Measurements from ENCODE around the gene AVPI1.

Gene AVPI1, protein sequence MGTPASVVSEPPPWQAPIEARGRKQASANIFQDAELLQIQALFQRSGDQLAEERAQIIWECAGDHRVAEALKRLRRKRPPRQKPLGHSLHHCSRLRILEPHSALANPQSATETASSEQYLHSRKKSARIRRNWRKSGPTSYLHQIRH

GRCh38 chr10:97686962-97687784 is at the start of gene AVPI1:
AVPI1 (minus strand) TSS chr10:97687241; CDS start chr10:97679905, 7,336 bp downstream.
- H3K4me3 Mint-ChIP-seq = peak within 1 kb of the TSS; percentile 82
- no peaks in the 10 kb centered on the region for H3K27me3 Mint-ChIP-seq
- peaks cover 23% of the 10 kb centered on the region for H3K4me1 Mint-ChIP-seq (ENCODE audit: low read depth)
- no peaks in the 10 kb centered on the region for H3K36me3 Mint-ChIP-seq
- H3K27ac Mint-ChIP-seq = peak within 1 kb of the TSS; percentile 58
- no peaks in the 10 kb centered on the region for H3K9me3 Mint-ChIP-seq (ENCODE audit: low read depth)

GRCh38 chr10:97736403-97736901 is 49.4 kb upstream of the AVPI1 start:
- Mint-ChIP-seq H3K9me3 (ENCODE audit: low read depth) (no peaks in the 10 kb centered on the region), H3K4me1 (ENCODE audit: low read depth) (peaks cover 44% of the 10 kb centered on the region), H3K4me3 (peak overlapping the region; percentile 97), H3K36me3 (peaks cover 11% of the 10 kb centered on the region), H3K27ac (peak overlapping the region; percentile 95), H3K27me3 (peaks cover 2% of the 10 kb centered on the region)

DNA sequence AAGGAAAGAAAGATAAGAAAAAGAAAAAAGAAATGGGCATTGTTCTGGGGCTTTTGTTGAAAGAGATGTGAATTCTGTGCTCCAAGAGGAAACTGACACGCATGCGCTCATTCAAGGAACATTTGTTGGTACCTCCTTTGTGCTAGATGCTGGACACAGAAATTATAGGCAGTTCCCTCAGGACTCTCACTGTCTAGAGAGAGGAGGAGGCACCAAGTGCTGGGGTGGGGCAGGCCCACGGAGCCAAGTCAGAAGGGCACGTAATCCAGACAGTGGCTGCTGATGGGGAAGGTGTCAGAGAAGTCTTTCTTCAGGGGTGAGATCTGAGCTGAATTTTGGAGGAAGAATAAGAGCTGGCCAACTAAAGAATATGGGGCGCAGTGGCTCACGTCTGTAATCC is 47.0 kb upstream of the AVPI1 start:
- Mint-ChIP-seq H3K4me3 (no peak overlapping the region), H3K27ac (no peak overlapping the region)

DNA sequence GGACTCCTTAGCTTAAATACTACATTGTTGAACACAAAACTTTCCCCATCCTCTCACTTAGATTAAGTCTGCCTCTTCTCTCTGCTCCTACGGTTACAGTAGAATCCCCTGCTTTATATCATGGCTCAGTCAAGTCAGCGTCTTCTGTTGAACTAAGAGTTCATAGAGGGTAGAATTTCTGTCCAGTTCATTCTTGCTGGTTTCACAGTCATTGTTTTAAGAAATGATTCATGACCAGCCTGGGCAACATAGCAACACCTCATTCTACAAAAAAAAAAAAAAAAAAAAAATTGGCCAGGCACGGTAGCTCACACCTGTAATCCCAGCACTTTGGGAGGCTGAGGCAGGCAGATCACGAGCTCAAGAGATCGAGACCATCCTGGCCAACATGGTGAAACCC is 46.2 kb upstream of the AVPI1 start:
- peaks cover 5% of the 10 kb centered on the region for H3K27me3 Mint-ChIP-seq
- no peak overlapping the region for H3K27ac Mint-ChIP-seq
- H3K9me3 Mint-ChIP-seq (ENCODE audit: low read depth) = no peaks in the 10 kb centered on the region
- H3K4me1 Mint-ChIP-seq (ENCODE audit: low read depth) = peaks cover 18% of the 10 kb centered on the region
- H3K4me3 Mint-ChIP-seq = no peak overlapping the region
- peaks cover 5% of the 10 kb centered on the region for H3K36me3 Mint-ChIP-seq

More for the DNA sequence above, 47.0 kb upstream of the AVPI1 start:
- Mint-ChIP-seq H3K36me3 (peaks cover 5% of the 10 kb centered on the region), H3K4me1 (ENCODE audit: low read depth) (peaks cover 23% of the 10 kb centered on the region), H3K27me3 (peaks cover 4% of the 10 kb centered on the region), H3K9me3 (ENCODE audit: low read depth) (no peaks in the 10 kb centered on the region)

DNA sequence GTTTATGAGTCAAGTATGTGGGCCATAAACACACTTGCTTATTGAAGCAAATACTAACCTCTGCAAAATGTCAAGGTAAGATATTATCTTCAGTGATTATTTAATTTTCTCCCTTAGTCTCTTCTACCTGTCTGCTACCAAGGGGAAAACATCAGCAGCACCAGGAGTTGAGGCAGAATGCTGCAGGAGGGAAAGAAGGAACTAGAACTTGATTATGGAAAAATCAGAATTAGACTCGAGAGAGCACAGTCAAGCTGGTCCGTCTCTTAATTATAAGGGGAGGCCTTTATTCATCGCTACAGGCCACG is 45.0 kb upstream of the AVPI1 start:
- Mint-ChIP-seq H3K27ac (no peak overlapping the region), H3K27me3 (peaks cover 5% of the 10 kb centered on the region), H3K4me3 (no peak overlapping the region)

DNA sequence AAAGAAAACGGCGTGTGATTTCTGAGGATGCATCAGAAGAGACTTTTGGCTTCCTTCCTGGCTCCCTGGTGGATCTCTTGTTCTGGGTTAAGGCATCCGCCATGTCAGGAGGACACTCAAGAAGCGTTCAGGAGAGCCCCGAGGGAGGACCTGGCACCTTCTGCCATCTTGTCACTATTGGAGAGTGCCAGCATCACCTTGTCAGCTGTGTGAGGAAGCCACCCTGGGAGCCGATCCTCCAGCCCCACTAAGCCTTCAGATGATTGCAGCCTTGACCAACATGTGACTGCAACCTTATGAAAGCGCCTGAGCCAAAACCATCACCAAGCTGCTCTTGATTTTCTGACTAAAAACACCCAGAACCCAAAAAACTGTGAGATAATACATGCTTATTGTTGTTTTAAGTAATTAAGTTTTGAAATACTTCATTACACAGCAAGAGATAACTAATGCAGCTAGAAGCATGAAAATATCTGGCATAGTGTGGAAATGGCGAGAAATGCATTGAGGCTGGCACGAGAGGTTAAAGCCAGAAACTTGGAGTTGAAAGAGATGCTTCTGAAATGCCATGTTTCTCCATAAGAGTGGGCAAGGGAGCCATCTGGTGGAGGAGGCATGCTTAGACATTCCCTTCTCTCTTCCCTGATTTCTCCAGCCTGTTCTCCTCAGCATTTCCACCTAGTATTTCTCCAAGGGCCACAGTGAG is 44.5 kb upstream of the AVPI1 start:
- H3K36me3 Mint-ChIP-seq = no peaks in the 10 kb centered on the region
- peaks cover 5% of the 10 kb centered on the region for H3K27me3 Mint-ChIP-seq
- H3K9me3 Mint-ChIP-seq (ENCODE audit: low read depth) = no peaks in the 10 kb centered on the region
- peaks cover 5% of the 10 kb centered on the region for H3K4me1 Mint-ChIP-seq (ENCODE audit: low read depth)
- no peak overlapping the region for H3K27ac Mint-ChIP-seq
- H3K4me3 Mint-ChIP-seq = no peak overlapping the region

More for the DNA sequence above, 45.0 kb upstream of the AVPI1 start:
- no peaks in the 10 kb centered on the region for H3K36me3 Mint-ChIP-seq
- no peaks in the 10 kb centered on the region for H3K9me3 Mint-ChIP-seq (ENCODE audit: low read depth)
- H3K4me1 Mint-ChIP-seq (ENCODE audit: low read depth) = peaks cover 10% of the 10 kb centered on the region

GRCh38 chr10:97729014-97729413 is 42.0 kb upstream of the AVPI1 start:
- H3K27me3 Mint-ChIP-seq = peaks cover 6% of the 10 kb centered on the region
- no peaks in the 10 kb centered on the region for H3K4me1 Mint-ChIP-seq (ENCODE audit: low read depth)
- no peaks in the 10 kb centered on the region for H3K9me3 Mint-ChIP-seq (ENCODE audit: low read depth)
- no peak overlapping the region for H3K27ac Mint-ChIP-seq
- H3K4me3 Mint-ChIP-seq = no peak overlapping the region
- no peaks in the 10 kb centered on the region for H3K36me3 Mint-ChIP-seq

DNA sequence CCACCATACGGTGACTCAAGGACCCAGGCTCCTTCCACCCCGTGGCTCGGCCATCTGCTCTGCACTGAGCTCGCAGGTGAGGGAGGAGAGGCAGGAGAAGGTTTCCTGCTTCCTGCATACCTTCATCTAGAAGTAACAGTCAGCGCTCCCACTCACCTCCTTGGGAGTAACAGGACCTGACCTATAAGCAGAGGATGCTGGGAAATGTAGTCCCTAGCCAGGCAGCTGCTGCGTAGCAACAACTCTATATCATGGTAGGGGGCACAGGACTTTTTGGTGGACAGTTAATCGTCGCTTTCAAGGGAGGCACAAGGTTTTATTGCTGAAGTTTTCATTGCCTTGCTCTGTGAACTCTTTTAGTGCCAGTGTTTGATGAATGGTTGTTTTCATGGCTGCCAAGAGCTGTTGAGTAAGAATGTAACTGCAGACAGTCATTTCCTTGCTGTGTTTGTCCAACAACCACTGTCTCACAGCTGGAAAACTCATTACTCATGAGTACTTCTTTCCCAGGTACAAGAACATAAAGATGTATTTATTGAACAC is 39.7 kb upstream of the AVPI1 start:
- no peak overlapping the region for H3K4me3 Mint-ChIP-seq
- H3K4me1 Mint-ChIP-seq (ENCODE audit: low read depth) = no peaks in the 10 kb centered on the region
- no peak overlapping the region for H3K27ac Mint-ChIP-seq
- H3K27me3 Mint-ChIP-seq = peaks cover 5% of the 10 kb centered on the region
- no peaks in the 10 kb centered on the region for H3K9me3 Mint-ChIP-seq (ENCODE audit: low read depth)
- no peaks in the 10 kb centered on the region for H3K36me3 Mint-ChIP-seq

DNA sequence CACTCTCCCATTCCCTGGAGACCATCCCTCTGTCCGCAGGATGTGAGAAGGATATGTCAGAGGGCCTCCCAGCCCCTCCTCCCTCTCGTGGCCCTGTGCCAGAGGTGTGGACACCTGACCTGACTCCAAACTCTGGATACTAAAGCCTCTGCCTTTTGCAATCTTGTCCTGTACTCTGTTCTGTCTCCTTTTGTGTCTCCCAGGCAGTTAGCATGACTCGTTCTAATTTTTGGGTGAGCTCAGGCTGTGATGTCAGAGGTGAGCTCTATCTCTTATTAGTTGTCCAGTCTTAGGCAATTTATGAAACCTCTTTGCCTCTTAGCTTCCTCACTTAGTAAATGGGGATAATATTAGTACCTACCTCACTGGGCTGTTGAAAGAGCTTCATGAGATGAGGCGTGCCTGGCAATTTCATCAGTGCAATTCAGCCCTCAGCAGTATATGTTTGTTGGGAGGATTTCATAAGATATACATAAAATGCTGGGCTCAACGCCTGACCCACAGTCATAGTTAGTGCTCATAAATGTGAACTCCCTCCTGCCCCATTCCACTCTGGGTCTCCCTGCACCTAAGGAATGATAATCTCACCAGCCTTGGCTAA is 37.4 kb upstream of the AVPI1 start:
- Mint-ChIP-seq H3K9me3 (ENCODE audit: low read depth) (no peaks in the 10 kb centered on the region), H3K36me3 (no peaks in the 10 kb centered on the region), H3K4me1 (ENCODE audit: low read depth) (no peaks in the 10 kb centered on the region), H3K27ac (no peak overlapping the region), H3K27me3 (peaks cover 5% of the 10 kb centered on the region), H3K4me3 (no peak overlapping the region)

DNA sequence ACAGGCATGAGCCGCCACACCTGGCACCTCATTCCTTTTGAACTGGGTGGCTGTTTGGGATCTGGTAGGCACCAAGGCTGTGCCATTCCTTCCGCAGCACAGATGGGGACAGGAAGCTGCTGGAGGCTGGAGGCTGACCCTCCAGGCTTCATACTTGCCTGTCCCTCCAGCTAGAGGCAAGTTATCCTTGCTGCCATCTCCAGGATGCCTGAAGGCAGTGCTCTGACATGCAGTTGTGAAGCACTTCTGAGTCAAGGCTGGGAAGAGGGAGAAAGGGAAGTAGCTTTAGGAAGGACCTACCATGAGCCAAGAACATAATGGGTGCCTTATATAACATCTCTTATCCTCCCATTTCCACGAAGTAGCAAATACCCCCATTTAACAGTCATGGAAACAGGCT is 36.0 kb upstream of the AVPI1 start:
- H3K4me1 Mint-ChIP-seq (ENCODE audit: low read depth) = no peaks in the 10 kb centered on the region
- H3K9me3 Mint-ChIP-seq (ENCODE audit: low read depth) = no peaks in the 10 kb centered on the region
- H3K27me3 Mint-ChIP-seq = peaks cover 2% of the 10 kb centered on the region
- no peak overlapping the region for H3K4me3 Mint-ChIP-seq
- no peak overlapping the region for H3K27ac Mint-ChIP-seq
- no peaks in the 10 kb centered on the region for H3K36me3 Mint-ChIP-seq

DNA sequence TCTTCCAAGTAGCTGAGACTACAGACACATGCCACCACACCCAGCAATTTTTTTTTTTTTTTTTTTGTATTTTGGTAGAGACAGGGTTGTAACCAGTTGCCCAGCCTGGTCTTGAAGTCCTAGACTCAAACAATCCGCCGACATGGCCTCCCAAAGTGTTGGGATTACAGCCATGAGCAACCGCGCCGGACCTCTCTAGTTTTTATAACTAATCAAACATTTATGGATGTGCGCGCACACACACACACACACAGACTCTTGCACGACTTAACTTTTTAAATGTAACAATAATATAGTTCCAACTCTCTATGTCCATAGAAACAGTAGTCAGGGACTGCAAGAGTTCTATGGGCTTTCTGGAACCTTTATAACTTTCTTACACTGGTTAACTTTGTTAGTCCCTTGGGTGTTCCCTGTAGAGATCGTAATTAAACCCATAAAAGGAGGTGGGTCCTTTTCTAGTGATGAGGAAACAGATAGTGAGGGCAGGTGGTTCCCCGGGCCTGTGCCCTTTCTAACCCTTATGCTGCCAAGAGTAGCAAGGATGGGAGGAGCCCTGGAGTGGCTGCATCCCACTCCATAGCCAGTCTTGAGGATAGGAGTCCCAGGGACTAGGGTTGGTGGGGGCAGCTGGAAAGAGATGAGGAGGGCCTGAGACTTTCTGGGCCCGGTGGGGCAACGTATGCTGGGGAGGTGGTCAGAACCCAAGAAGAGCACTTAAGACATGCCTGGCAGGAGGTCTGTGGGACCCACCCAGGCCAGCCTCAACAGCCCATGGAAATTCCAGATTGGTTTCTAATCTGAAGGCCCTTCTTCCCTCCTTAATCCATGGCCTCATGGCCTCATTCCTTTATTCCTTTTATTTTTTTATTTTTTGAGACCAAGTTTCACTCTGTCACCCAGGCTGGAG is 35.1 kb upstream of the AVPI1 start:
- Mint-ChIP-seq H3K27ac (no peak overlapping the region), H3K36me3 (no peaks in the 10 kb centered on the region), H3K4me1 (ENCODE audit: low read depth) (no peaks in the 10 kb centered on the region), H3K4me3 (no peak overlapping the region), H3K27me3 (peaks cover 2% of the 10 kb centered on the region), H3K9me3 (ENCODE audit: low read depth) (no peaks in the 10 kb centered on the region)

- no peaks in the 10 kb centered on the region for H3K27me3 Mint-ChIP-seq
- no peak overlapping the region for H3K27ac Mint-ChIP-seq
- H3K36me3 Mint-ChIP-seq = no peaks in the 10 kb centered on the region
- no peak overlapping the region for H3K4me3 Mint-ChIP-seq
- peaks cover 2% of the 10 kb centered on the region for H3K4me1 Mint-ChIP-seq (ENCODE audit: low read depth)
- no peaks in the 10 kb centered on the region for H3K9me3 Mint-ChIP-seq (ENCODE audit: low read depth)
Measured at GRCh38 chr10:97719602-97720001, 32.6 kb upstream of the AVPI1 start.

GRCh38 chr10:97718659-97719142 is 31.7 kb upstream of the AVPI1 start:
- no peaks in the 10 kb centered on the region for H3K36me3 Mint-ChIP-seq
- no peak overlapping the region for H3K4me3 Mint-ChIP-seq
- no peaks in the 10 kb centered on the region for H3K27me3 Mint-ChIP-seq
- no peak overlapping the region for H3K27ac Mint-ChIP-seq
- H3K9me3 Mint-ChIP-seq (ENCODE audit: low read depth) = no peaks in the 10 kb centered on the region
- peaks cover 5% of the 10 kb centered on the region for H3K4me1 Mint-ChIP-seq (ENCODE audit: low read depth)

DNA sequence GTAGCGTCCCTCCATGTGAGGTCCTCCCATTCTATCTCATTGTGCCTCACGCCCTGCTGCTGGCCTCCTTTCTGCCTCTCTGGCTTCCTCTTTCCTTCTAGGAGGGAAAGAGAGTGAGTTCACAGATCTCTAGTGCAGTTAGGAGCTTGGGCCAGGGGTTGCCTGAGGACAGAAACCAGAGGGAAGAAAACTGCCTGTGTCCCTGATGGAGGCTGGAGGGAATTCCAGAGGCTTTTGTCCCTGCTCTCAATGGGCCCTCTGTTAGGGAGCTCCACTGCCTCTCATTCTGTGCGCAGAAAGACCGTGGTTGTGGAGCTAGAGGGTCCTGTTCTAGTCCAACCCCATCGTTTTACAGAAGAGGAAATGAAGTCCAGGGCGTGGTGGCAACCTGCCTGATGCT is 31.1 kb upstream of the AVPI1 start:
- Mint-ChIP-seq H3K27me3 (no peaks in the 10 kb centered on the region), H3K9me3 (ENCODE audit: low read depth) (no peaks in the 10 kb centered on the region), H3K27ac (no peak overlapping the region), H3K36me3 (no peaks in the 10 kb centered on the region), H3K4me3 (no peak overlapping the region), H3K4me1 (ENCODE audit: low read depth) (peaks cover 5% of the 10 kb centered on the region)
